SK-N-SH (cell line): ENCODE data around the gene RAF1.

Experiments
- CTCF ChIP-seq: fragments of 200-600 bp; sonication (generic); IDR thresholded peaks from 2 replicates; pipeline ENCODE4 v1.6.1; 2017; ENCODE audit warnings: antibody characterized with exemption, mild to moderate bottlenecking, moderate library complexity
- RAD21 ChIP-seq: IDR thresholded peaks from 2 replicates; pipeline ENCODE4 v1.6.1; 2012; ENCODE audit warnings: mild to moderate bottlenecking, low read length

GRCh38 chr3:12579905-12580304 is 84.0 kb downstream of the RAF1 start:
- TF ChIP-seq RAD21 (no peak), CTCF (no peak)
